Measurements from ENCODE around the gene CCDC24. TPM values are rescaled to one million over a fixed set of nuclear protein-coding genes. Genes with fewer than 3 reads are reported as not detected.

The CCDC24 gene
- total RNA-seq, 2 donors from 2014 or later = 1.4 to 1.5 TPM

- no peaks in the 10 kb centered on the region for H3K9me3 ChIP-seq (ENCODE audit: control insufficient read depth, low read length, poor library complexity, severe bottlenecking)
- Mint-ChIP-seq H3K36me3 (ENCODE audit: low read depth) (no peaks in the 10 kb centered on the region), H3K27ac (peak overlapping the region; percentile 85), H3K27me3 (no peaks in the 10 kb centered on the region), H3K4me1 (peaks cover 19% of the 10 kb centered on the region), H3K4me3 (peak overlapping the region; percentile 93)
- no peak for ATAC-seq
- no peak for DNase-seq
Measured at GRCh38 chr1:43991200-43991475, 261 bp upstream of the CCDC24 start.

- ATAC-seq (no peak), DNase-seq (no peak)
- H3K27me3 Mint-ChIP-seq = no peaks in the 10 kb centered on the region
- peaks cover 20% of the 10 kb centered on the region for H3K4me1 Mint-ChIP-seq
- no peaks in the 10 kb centered on the region for H3K9me3 ChIP-seq (ENCODE audit: control insufficient read depth, low read length, poor library complexity, severe bottlenecking)
- peak overlapping the region; percentile 93 for H3K4me3 Mint-ChIP-seq
- H3K36me3 Mint-ChIP-seq (ENCODE audit: low read depth) = no peaks in the 10 kb centered on the region
- peak overlapping the region; percentile 85 for H3K27ac Mint-ChIP-seq
Measured at GRCh38 chr1:43992232-43992995, 1.0 kb downstream of the CCDC24 start.

- DNase-seq (no peak), ATAC-seq (no peak)
- Mint-ChIP-seq H3K4me3 (peak overlapping the region; percentile 93), H3K27me3 (no peaks in the 10 kb centered on the region), H3K4me1 (peaks cover 20% of the 10 kb centered on the region), H3K36me3 (ENCODE audit: low read depth) (no peaks in the 10 kb centered on the region), H3K27ac (peak overlapping the region; percentile 85)
- no peaks in the 10 kb centered on the region for H3K9me3 ChIP-seq (ENCODE audit: control insufficient read depth, low read length, poor library complexity, severe bottlenecking)
Measured at GRCh38 chr1:43993206-43993914, 2.0 kb downstream of the CCDC24 start.

GRCh38 chr1:43994071-43994470 is 2.7 kb downstream of the CCDC24 start:
- no peaks in the 10 kb centered on the region for H3K36me3 Mint-ChIP-seq (ENCODE audit: low read depth)
- H3K4me3 Mint-ChIP-seq = no peak overlapping the region
- H3K9me3 ChIP-seq (ENCODE audit: control insufficient read depth, low read length, poor library complexity, severe bottlenecking) = no peaks in the 10 kb centered on the region
- ATAC-seq = no peak
- peaks cover 20% of the 10 kb centered on the region for H3K4me1 Mint-ChIP-seq
- H3K27ac Mint-ChIP-seq = no peak overlapping the region
- DNase-seq = no peak
- no peaks in the 10 kb centered on the region for H3K27me3 Mint-ChIP-seq

GRCh38 chr1:43994794-43995790 is 3.7 kb downstream of the CCDC24 start:
- Mint-ChIP-seq H3K36me3 (ENCODE audit: low read depth) (no peaks in the 10 kb centered on the region), H3K4me3 (no peak overlapping the region), H3K27ac (no peak overlapping the region), H3K27me3 (no peaks in the 10 kb centered on the region), H3K4me1 (peaks cover 20% of the 10 kb centered on the region)
- no peak for DNase-seq
- H3K9me3 ChIP-seq (ENCODE audit: control insufficient read depth, low read length, poor library complexity, severe bottlenecking) = no peaks in the 10 kb centered on the region
- ATAC-seq = no peak

- Mint-ChIP-seq H3K27me3 (peaks cover 3% of the 10 kb centered on the region), H3K27ac (no peak overlapping the region), H3K4me3 (no peak overlapping the region), H3K4me1 (peaks cover 20% of the 10 kb centered on the region), H3K36me3 (ENCODE audit: low read depth) (no peaks in the 10 kb centered on the region)
- DNase-seq (no peak), ATAC-seq (no peak)
- no peaks in the 10 kb centered on the region for H3K9me3 ChIP-seq (ENCODE audit: control insufficient read depth, low read length, poor library complexity, severe bottlenecking)
Measured at GRCh38 chr1:43995984-43996732, 4.8 kb downstream of the CCDC24 start.

GRCh38 chr1:43996733-43997115 is 5.3 kb downstream of the CCDC24 start:
- H3K27me3 Mint-ChIP-seq = peaks cover 6% of the 10 kb centered on the region
- no peaks in the 10 kb centered on the region for H3K36me3 Mint-ChIP-seq (ENCODE audit: low read depth)
- H3K4me1 Mint-ChIP-seq = peaks cover 17% of the 10 kb centered on the region
- no peak for ATAC-seq
- no peak for DNase-seq
- H3K27ac Mint-ChIP-seq = no peak overlapping the region
- H3K9me3 ChIP-seq (ENCODE audit: control insufficient read depth, low read length, poor library complexity, severe bottlenecking) = no peaks in the 10 kb centered on the region
- H3K4me3 Mint-ChIP-seq = no peak overlapping the region

GRCh38 chr1:43997295-43997999 is 6.0 kb downstream of the CCDC24 start:
- DNase-seq = no peak
- no peak for ATAC-seq
- Mint-ChIP-seq H3K36me3 (ENCODE audit: low read depth) (no peaks in the 10 kb centered on the region), H3K27me3 (peaks cover 6% of the 10 kb centered on the region), H3K4me3 (no peak overlapping the region), H3K4me1 (peaks cover 11% of the 10 kb centered on the region), H3K27ac (no peak overlapping the region)
- no peaks in the 10 kb centered on the region for H3K9me3 ChIP-seq (ENCODE audit: control insufficient read depth, low read length, poor library complexity, severe bottlenecking)

- Mint-ChIP-seq H3K36me3 (ENCODE audit: low read depth) (no peaks in the 10 kb centered on the region), H3K27ac (no peak overlapping the region), H3K4me1 (peaks cover 7% of the 10 kb centered on the region), H3K4me3 (no peak overlapping the region), H3K27me3 (peaks cover 6% of the 10 kb centered on the region)
- no peak for ATAC-seq
- no peak for DNase-seq
- no peaks in the 10 kb centered on the region for H3K9me3 ChIP-seq (ENCODE audit: control insufficient read depth, low read length, poor library complexity, severe bottlenecking)
Measured at GRCh38 chr1:43998000-43998378, 6.6 kb downstream of the CCDC24 start.

GRCh38 chr1:43999455-43999854 is 8.1 kb downstream of the CCDC24 start:
- DNase-seq (no peak), ATAC-seq (no peak)
- H3K27ac Mint-ChIP-seq = no peak overlapping the region
- no peaks in the 10 kb centered on the region for H3K9me3 ChIP-seq (ENCODE audit: control insufficient read depth, low read length, poor library complexity, severe bottlenecking)
- H3K36me3 Mint-ChIP-seq (ENCODE audit: low read depth) = no peaks in the 10 kb centered on the region
- H3K4me3 Mint-ChIP-seq = no peak overlapping the region
- H3K27me3 Mint-ChIP-seq = peaks cover 6% of the 10 kb centered on the region
- H3K4me1 Mint-ChIP-seq = peaks cover 4% of the 10 kb centered on the region

GRCh38 chr1:44000122-44000665 is 8.8 kb downstream of the CCDC24 start:
- no peak for ATAC-seq
- peaks cover 6% of the 10 kb centered on the region for H3K27me3 Mint-ChIP-seq
- no peak for DNase-seq
- H3K36me3 Mint-ChIP-seq (ENCODE audit: low read depth) = no peaks in the 10 kb centered on the region
- no peak overlapping the region for H3K4me3 Mint-ChIP-seq
- H3K4me1 Mint-ChIP-seq = peaks cover 4% of the 10 kb centered on the region
- no peaks in the 10 kb centered on the region for H3K9me3 ChIP-seq (ENCODE audit: control insufficient read depth, low read length, poor library complexity, severe bottlenecking)
- H3K27ac Mint-ChIP-seq = no peak overlapping the region

- no peak for DNase-seq
- no peaks in the 10 kb centered on the region for H3K9me3 ChIP-seq (ENCODE audit: control insufficient read depth, low read length, poor library complexity, severe bottlenecking)
- H3K4me3 Mint-ChIP-seq = no peak overlapping the region
- no peak for ATAC-seq
- H3K4me1 Mint-ChIP-seq = no peaks in the 10 kb centered on the region
- peaks cover 6% of the 10 kb centered on the region for H3K27me3 Mint-ChIP-seq
- no peaks in the 10 kb centered on the region for H3K36me3 Mint-ChIP-seq (ENCODE audit: low read depth)
- no peak overlapping the region for H3K27ac Mint-ChIP-seq
Measured at GRCh38 chr1:44002165-44002564, 10.8 kb downstream of the CCDC24 start.
